ENCODE measurements around the gene ZBTB43.

DNA sequence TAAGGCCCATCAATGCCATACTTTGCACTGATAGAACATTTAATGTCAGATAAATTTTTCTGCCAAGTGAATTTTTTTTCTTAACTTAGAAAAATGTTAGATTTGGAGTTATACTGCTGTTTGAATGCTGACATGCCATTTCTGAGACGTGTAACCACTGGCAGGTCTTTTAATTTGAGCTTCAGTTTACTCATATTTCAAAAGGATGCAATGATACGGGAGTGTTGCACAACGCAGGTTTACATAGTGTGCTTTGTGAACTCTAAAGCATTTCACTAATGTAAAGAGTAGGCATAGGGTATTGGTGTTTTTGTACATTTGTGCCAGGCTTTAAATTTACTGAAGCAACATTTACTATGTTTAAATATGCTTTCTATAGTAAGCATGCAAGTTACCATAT lies 4.2 kb downstream of the ZBTB43 start:
- no peak for TF ChIP-seq POLR2A (IDR thresholded peaks at IDR 0.05)
- TF ChIP-seq, protein P1, sequence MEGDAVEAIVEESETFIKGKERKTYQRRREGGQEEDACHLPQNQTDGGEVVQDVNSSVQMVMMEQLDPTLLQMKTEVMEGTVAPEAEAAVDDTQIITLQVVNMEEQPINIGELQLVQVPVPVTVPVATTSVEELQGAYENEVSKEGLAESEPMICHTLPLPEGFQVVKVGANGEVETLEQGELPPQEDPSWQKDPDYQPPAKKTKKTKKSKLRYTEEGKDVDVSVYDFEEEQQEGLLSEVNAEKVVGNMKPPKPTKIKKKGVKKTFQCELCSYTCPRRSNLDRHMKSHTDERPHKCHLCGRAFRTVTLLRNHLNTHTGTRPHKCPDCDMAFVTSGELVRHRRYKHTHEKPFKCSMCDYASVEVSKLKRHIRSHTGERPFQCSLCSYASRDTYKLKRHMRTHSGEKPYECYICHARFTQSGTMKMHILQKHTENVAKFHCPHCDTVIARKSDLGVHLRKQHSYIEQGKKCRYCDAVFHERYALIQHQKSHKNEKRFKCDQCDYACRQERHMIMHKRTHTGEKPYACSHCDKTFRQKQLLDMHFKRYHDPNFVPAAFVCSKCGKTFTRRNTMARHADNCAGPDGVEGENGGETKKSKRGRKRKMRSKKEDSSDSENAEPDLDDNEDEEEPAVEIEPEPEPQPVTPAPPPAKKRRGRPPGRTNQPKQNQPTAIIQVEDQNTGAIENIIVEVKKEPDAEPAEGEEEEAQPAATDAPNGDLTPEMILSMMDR (IDR thresholded peaks at IDR 0.05): no peak

Data from thyroid gland (tissue), 4 donors.